ENCODE measurements around the gene GLI1.
A peak's percentile ranks its signal among the peaks of the same experiment; 100 is the strongest.

The GLI1 gene

GRCh38 chr12:57472391-57472790 is 12.8 kb downstream of the GLI1 start:
- no peak for TF ChIP-seq CTCF (IDR thresholded peaks at IDR 0.05; ENCODE audit: insufficient read depth, low read depth, low read length, missing control alignments)
- no peak for DNase-seq (ENCODE audit: low read depth)
- no peak overlapping the region for H3K4me3 ChIP-seq (ENCODE audit: low read length)

- DNase-seq (ENCODE audit: low read depth): no peak
- TF ChIP-seq CTCF (IDR thresholded peaks at IDR 0.05; ENCODE audit: insufficient read depth, low read depth, low read length, missing control alignments): no peak
- no peak overlapping the region for H3K4me3 ChIP-seq (ENCODE audit: low read length)
Measured at GRCh38 chr12:57473392-57473791, 13.8 kb downstream of the GLI1 start.

- no peak for TF ChIP-seq CTCF (IDR thresholded peaks at IDR 0.05; ENCODE audit: insufficient read depth, low read depth, low read length, missing control alignments)
- no peak overlapping the region for H3K4me3 ChIP-seq (ENCODE audit: low read length)
- DNase-seq (ENCODE audit: low read depth): no peak
Measured at GRCh38 chr12:57473886-57474285, 14.3 kb downstream of the GLI1 start.

GRCh38 chr12:57474430-57474829 is 14.8 kb downstream of the GLI1 start:
- DNase-seq (ENCODE audit: low read depth): no peak
- H3K4me3 ChIP-seq (ENCODE audit: low read length): no peak overlapping the region
- no peak for TF ChIP-seq CTCF (IDR thresholded peaks at IDR 0.05; ENCODE audit: insufficient read depth, low read depth, low read length, missing control alignments)

GRCh38 chr12:57474862-57475261 is 15.3 kb downstream of the GLI1 start:
- no peak for TF ChIP-seq CTCF (IDR thresholded peaks at IDR 0.05; ENCODE audit: insufficient read depth, low read depth, low read length, missing control alignments)
- DNase-seq (ENCODE audit: low read depth): no peak
- H3K4me3 ChIP-seq (ENCODE audit: low read length): no peak overlapping the region

- TF ChIP-seq CTCF (IDR thresholded peaks at IDR 0.05; ENCODE audit: insufficient read depth, low read depth, low read length, missing control alignments): no peak
- DNase-seq (ENCODE audit: low read depth): no peak
- H3K4me3 ChIP-seq (ENCODE audit: low read length): peak overlapping the region; percentile 13
Measured at GRCh38 chr12:57475271-57476161, 15.9 kb downstream of the GLI1 start.
